Activated CD4-positive, alpha-beta T cell treated with anti-CD3 and anti-CD28 coated beads for 48 hours (primary cell): ENCODE results near the gene TOR3A.
A peak's percentile ranks its signal among the peaks of the same experiment; 100 is the strongest.
"Not testable (repeated sequence)": the region's sequence is repeated elsewhere in the genome, so short reads cannot be mapped to it uniquely, and the experiment has no call there.

Experiments used
- DNase-seq: peaks from one replicate; pipeline ENCODE4 v3.0.0-alpha.2; 2020

TOR3A gene

DNA sequence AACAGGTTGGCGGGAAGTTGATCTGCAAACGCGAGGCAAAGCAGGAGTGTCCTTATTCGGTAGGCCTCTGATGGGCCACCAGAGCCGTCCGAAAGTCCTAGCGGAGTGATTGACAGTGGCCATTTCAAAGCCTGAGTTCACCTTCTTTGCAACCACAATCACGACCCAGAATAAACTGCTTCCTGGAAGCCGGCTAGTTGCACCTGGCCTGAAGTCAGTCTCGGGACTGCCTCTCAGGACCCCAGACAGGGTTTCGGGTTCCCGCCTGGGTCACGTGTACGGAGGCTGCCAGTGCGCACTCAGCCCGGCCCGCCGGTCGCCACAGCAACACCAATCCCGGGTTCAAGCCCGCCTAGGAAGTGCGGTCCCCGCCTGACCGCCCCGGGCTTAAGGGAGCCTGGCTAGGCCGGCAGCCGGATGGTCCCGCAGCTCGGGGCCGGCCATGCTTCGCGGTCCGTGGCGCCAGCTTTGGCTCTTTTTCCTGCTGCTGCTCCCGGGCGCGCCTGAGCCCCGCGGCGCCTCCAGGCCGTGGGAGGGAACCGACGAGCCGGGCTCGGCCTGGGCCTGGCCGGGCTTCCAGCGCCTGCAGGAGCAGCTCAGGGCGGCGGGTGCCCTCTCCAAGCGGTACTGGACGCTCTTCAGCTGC is at the start of gene TOR3A:
Gene TOR3A, plus strand, starts transcription at position 384 of the 646 bp plus-strand sequence. Its CDS starts 59 bp downstream, at position 443.
- peak; percentile 85 for DNase-seq

DNA sequence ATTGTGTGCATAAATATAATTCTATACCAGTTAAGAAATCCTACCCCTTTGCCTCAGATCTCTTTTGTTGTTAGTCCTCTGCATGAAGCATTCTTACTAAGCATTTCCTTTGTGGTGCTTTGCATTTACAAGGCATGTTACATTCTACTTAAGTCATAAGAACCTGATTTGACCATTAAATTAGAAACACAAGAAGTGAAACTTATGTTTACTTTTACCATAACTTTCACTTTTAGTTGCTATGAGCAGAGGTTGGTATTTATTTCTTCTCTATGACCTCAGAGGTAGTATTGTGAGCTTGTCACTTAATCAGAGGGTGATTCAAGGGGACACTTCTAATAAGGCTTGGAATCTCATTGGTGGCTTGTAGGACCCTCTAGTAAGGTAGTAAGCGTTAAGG is 47.1 kb upstream of the TOR3A start:
- no peak for DNase-seq

- DNase-seq = peak; percentile 37
Observed at GRCh38 chr1:179036844-179037465, 44.9 kb upstream of the TOR3A start.

- no peak for DNase-seq
Observed at GRCh38 chr1:179038528-179039281, 43.2 kb upstream of the TOR3A start.

DNA sequence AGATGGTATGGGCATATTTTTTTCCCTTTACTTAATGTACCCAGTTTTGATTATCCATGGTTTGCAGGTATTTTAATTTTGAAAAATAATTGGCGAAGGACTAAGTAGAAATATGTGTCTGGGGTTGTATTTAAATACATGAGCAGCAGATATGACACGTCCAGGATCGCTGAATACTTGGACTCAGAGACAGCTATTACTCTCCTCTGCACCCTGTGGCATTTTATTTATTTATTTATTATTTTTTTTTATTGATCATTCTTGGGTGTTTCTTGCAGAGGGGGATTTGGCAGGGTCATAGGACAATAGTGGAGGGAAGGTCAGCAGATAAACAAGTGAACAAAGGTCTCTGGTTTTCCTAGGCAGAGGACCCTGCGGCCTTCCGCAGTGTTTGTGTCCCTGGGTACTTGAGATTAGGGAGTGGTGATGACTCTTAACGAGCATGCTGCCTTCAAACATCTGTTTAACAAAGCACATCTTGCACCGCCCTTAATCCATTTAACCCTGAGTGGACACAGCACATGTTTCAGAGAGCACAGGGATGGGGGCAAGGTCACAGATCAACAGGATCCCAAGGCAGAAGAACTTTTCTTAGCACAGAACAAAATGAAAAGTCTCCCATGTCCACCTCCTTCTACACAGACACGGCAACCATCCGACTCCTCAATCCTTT is 42.2 kb upstream of the TOR3A start:
- not testable (repeated sequence) for DNase-seq

DNA sequence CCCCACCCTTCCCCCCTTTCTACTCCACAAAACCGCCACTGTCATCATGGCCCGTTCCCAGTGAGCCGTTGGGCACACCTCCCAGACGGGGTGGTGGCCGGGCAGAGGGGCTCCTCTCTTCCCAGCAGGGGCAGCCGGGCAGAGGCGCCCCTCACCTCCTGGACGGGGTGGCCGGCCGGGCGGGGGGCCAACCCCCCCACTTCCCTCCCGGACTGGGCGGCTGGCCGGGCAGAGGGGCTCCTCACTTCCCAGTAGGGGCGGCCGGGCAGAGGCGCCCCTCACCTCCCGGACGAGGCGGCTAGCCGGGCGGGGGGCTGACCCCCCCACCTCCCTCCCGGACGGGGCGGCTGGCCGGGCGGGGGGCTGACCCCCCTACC is 41.7 kb upstream of the TOR3A start:
- DNase-seq = not testable (repeated sequence)

GRCh38 chr1:179042087-179042486 is 39.8 kb upstream of the TOR3A start:
- no peak for DNase-seq

DNA sequence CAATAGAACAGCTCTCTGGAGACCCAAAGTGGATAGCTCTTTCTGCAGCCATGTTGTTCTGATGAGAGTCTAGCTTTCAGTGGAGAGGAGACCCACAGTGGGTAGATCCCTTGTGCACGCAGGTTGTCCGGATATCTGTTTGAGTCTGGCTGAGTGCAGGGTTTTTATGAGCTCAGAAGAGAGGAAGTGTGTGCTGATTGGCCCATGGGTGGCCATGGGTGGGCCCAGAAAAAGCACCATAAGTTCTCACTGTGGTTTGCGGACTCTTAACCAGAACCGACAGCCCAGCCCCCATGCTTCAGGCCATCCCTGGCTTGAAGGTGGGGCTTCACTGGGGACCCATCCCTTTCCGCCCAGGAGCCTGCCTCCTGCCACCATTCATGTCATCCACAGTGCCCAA is 39.2 kb upstream of the TOR3A start:
- no peak for DNase-seq

- DNase-seq = no peak
Observed at GRCh38 chr1:179043266-179043665, 38.6 kb upstream of the TOR3A start.

- no peak for DNase-seq
Observed at GRCh38 chr1:179043907-179044306, 38.0 kb upstream of the TOR3A start.

GRCh38 chr1:179046808-179047635 is 34.8 kb upstream of the TOR3A start:
- DNase-seq = no peak

GRCh38 chr1:179047636-179047997 is 34.3 kb upstream of the TOR3A start:
- DNase-seq = no peak

GRCh38 chr1:179048339-179049124 is 33.3 kb upstream of the TOR3A start:
- no peak for DNase-seq

DNA sequence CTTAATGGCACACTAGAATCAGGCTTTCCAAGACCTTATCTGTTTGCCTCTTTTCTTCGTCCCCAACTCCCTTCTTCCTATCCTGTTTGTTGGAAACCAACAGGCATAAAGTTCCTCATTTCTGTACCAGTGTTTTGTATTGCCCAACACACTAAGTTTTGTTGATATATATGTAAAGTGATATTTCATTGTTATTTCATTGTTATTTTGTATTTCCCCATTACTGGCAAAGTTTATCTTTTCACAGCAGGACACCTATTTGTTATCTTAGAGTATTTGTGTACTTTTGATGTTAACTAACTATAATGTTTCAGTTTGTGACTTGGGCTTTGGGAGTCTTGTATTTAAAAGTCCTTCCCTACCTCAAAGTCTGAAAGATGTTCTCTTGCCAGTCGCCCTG is 29.1 kb upstream of the TOR3A start:
- DNase-seq = no peak

DNA sequence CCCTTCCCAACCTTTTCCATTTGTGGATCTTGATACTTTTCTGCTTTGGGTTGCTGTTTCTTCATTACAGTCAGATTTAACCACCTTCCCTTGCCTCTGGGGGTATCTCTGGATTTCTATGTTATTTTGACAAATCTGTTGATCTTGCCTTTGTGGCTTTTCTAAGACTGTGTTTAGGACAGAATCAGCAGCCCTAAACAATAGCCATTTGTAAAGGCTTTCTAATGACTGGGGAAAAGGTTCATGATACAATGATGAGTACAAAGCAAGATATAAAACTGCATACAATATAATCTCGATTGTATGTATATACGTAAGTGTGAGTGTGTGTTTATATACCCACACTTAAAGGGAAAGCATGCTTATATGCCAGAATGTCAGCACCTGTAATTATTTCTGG is 28.4 kb upstream of the TOR3A start:
- no peak for DNase-seq

DNA sequence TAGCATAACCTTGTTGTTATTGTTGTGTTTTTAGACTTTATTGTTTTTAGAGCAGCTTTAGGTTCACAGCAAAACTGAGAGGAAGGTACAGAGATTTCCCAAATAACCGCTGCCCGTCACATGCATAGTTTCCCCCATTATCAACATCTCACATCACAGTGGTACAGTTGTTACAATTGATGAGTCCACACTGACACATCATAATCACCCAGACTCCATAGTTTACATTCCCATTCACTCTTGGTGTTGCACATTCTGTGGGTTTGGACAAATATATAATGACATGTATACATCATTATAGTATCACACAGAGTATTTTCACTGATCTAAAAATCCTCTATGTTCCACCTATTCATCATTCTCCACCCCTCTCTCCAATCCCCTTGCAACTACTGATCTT is 25.9 kb upstream of the TOR3A start:
- no peak for DNase-seq

DNA sequence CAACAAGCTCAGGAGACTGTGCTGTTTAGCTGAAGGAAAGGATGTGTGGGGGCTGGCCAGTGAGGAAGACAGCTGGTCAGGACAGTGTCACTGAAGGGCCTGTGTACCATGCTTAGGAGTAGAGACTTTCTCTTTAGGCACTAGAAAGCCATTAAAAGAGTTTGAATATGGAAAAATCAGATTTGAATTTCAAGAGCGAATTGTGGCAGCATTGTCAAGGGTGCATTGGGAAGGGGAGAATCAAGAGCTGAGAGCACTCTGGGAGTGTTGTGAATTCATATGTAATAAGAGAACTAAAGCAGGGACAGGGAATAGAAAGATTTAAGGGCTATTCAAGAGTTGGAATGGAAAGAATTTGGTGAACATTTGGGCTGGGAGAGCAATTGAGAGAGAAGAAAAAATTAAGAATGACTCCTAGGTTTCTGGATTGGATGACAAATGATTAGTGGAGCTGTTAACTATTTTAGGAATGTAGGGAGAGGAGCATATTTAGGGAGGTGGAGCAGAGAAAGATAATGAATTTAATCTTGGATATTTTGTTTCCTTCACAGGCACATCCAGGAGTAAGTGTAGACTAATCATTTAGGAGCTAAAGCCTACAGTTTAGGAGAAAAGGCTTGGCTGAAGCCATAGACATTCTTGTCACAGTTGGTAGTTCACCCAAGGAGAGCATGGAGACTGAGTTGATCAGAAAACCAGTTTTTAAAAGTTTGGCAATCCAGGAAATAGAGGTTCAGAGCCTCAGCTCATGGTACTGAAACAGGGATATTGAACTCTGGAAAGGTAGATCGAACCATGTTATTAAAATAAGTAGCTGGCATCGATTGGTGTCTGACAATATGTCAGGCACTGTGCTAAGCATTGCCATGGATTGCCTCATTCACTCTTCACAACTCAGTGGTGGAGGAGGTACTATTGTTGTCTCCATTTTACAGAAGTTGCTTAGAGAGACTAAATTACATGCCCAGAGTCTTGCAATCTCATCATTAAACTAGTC is 23.1 kb upstream of the TOR3A start:
- no peak for DNase-seq

GRCh38 chr1:179061360-179062282 is 20.2 kb upstream of the TOR3A start:
- DNase-seq = no peak

DNA sequence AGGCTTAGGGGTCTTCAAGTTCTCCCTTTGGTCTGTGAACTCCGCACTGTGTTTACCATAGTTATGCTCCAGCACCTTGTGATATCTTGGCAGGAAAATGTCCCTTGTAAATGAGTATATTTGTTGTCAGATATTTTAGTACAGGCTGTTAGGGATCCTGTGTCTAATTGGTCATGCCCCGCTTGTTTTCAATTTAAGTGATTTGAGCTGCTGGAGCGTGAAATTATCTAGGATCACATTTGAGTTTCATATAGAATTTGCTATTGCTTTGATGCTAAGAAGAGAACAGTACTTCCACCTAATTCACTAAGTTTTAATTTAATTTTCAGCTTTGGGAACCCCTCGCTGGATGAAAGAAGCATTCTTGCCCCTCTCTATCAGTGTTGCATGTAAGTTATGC is 15.4 kb upstream of the TOR3A start:
- DNase-seq = no peak

DNA sequence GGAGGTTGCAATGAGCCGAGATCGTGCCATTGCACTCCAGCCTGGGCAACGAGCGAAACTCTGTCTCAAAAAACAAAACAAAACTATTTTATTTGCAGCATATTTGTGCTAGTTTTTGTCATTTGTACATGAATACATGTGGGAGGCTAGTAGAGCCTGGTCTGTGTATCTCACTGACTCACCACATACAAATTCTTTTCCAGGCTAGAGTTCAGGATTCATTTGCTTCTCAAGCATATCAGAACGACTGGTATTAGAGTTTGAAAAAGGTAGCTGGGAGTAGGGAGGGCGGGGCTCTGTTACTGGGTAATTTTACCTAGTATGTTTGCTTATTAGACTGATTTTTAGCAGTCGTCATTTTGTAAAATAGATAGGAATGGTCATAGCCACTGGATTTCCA is 4.5 kb upstream of the TOR3A start:
- no peak for DNase-seq
